Duodenal mucosa (tissue), 2 donors: ENCODE results near the gene OSER1.

Experiments used
- H3K27ac ChIP-seq: one replicate; pipeline ENCODE4 v1.7.0; 2013; ENCODE audit warnings: low read depth, low read length
- H3K27me3 ChIP-seq, 2 donors: one replicate each; pipeline ENCODE4 v1.7.0; 2013; ENCODE audit warnings: low read length in 2 of 2, control low read depth in 1 of 2; ENCODE audit not compliant: insufficient read depth in 2 of 2, control insufficient read depth in 1 of 2
- H3K36me3 ChIP-seq, 2 donors: one replicate each; pipeline ENCODE4 v1.7.0; 2013; ENCODE audit warnings: low read length in 2 of 2, control low read depth in 1 of 2; ENCODE audit not compliant: insufficient read depth in 2 of 2, control insufficient read depth in 1 of 2
- H3K4me1 ChIP-seq, 2 donors: one replicate each; pipeline ENCODE4 v1.7.0; 2013; ENCODE audit warnings: low read length in 2 of 2, control low read depth in 1 of 2; ENCODE audit not compliant: insufficient read depth in 2 of 2, control insufficient read depth in 1 of 2
- H3K4me3 ChIP-seq, 2 donors: one replicate each; pipeline ENCODE4 v1.7.0; 2013; ENCODE audit warnings: low read length in 2 of 2, low read depth in 1 of 2
- H3K9ac ChIP-seq, 2 donors: one replicate each; pipeline ENCODE4 v1.7.0; 2013; ENCODE audit warnings: low read length in 2 of 2, low read depth in 1 of 2
- H3K9me3 ChIP-seq, 2 donors: one replicate each; pipeline ENCODE4 v1.7.0; 2013; ENCODE audit warnings: low read length in 2 of 2, control low read depth in 1 of 2; ENCODE audit not compliant: control insufficient read depth in 1 of 2

OSER1 gene

GRCh38 chr20:44171775-44172571 is 38.6 kb downstream of the OSER1 start:
- peaks cover 0 to 4% of the 10 kb centered on the region in 2 donors for H3K4me1 ChIP-seq
- no peak overlapping the region for H3K4me3 ChIP-seq
- no peak overlapping the region for H3K9ac ChIP-seq
- H3K27ac ChIP-seq, result no peak overlapping the region
- no peaks in the 10 kb centered on the region for H3K36me3 ChIP-seq
- peaks cover 7 to 9% of the 10 kb centered on the region in 2 donors for H3K27me3 ChIP-seq
- no peaks in the 10 kb centered on the region for H3K9me3 ChIP-seq

DNA sequence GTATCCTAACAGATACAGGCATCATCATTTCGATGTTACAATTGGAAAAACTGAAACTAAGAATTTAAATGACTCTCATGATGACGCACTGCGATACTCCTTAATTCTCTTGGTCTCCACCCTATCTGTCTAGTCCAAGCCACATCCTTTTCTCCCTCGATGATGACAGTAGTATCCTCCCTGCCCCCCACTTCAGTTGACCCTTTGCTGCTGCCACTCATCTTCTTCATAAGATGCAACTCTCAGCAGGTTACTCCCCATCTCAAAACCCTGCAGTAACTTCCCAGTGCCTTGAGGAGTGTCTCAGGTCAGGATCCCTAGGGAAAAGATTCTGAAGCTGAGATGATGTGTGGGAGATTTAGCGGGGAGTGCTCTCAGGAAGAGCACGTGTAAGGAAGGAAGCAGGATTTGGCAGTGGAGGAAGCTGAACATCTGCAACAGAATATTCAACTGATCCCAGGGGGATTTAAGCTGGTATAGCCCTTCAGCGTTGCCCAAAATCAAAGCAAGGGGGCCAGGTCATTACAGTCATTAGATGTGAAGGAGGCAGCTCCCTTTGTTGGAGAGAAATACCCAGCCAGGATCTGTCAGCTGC is 39.7 kb downstream of the OSER1 start:
- no peaks in the 10 kb centered on the region for H3K9me3 ChIP-seq
- no peaks in the 10 kb centered on the region for H3K4me1 ChIP-seq
- H3K27me3 ChIP-seq, result peaks cover 7 to 9% of the 10 kb centered on the region in 2 donors
- H3K27ac ChIP-seq, result no peak overlapping the region
- H3K4me3 ChIP-seq, result no peak overlapping the region
- H3K36me3 ChIP-seq, result no peaks in the 10 kb centered on the region
- no peak overlapping the region for H3K9ac ChIP-seq

GRCh38 chr20:44167736-44168135 is 42.8 kb downstream of the OSER1 start:
- Histone ChIP-seq H3K27ac (no peak overlapping the region), H3K4me3 (no peak overlapping the region), H3K9me3 (no peaks in the 10 kb centered on the region), H3K4me1 (no peaks in the 10 kb centered on the region), H3K9ac (no peak overlapping the region), H3K27me3 (peaks cover 14 to 15% of the 10 kb centered on the region in 2 donors), H3K36me3 (no peaks in the 10 kb centered on the region)

DNA sequence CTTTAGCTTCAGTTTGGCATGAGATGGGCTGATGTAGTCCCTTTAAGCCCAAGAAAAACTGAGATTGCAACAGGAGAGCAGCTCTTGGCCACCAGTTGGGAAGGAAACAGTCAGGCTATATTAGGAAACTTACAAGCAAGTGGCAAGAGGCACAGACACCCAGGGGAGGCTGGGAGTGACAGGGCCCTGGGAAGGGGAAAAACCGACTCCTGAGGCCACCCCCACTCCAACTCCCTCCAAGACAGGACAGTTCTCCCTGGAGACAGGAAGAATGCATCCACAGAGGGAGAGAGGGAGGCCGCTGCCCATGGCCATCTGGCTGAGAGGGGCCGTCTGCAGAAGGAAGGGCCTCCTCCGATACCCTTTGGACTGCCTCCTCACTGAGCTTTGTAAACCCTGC is 44.1 kb downstream of the OSER1 start:
- H3K27ac ChIP-seq, result no peak overlapping the region
- no peaks in the 10 kb centered on the region for H3K4me1 ChIP-seq
- no peak overlapping the region for H3K9ac ChIP-seq
- H3K9me3 ChIP-seq, result no peaks in the 10 kb centered on the region
- no peaks in the 10 kb centered on the region for H3K36me3 ChIP-seq
- H3K4me3 ChIP-seq, result no peak overlapping the region
- H3K27me3 ChIP-seq, result peaks cover 8 to 10% of the 10 kb centered on the region in 2 donors

GRCh38 chr20:44166008-44166407 is 44.6 kb downstream of the OSER1 start:
- no peaks in the 10 kb centered on the region for H3K4me1 ChIP-seq
- no peaks in the 10 kb centered on the region for H3K36me3 ChIP-seq
- no peak overlapping the region for H3K9ac ChIP-seq
- no peak overlapping the region for H3K27ac ChIP-seq
- H3K9me3 ChIP-seq, result no peaks in the 10 kb centered on the region
- H3K27me3 ChIP-seq, result peaks cover 8% of the 10 kb centered on the region in 2 donors
- no peak overlapping the region for H3K4me3 ChIP-seq

DNA sequence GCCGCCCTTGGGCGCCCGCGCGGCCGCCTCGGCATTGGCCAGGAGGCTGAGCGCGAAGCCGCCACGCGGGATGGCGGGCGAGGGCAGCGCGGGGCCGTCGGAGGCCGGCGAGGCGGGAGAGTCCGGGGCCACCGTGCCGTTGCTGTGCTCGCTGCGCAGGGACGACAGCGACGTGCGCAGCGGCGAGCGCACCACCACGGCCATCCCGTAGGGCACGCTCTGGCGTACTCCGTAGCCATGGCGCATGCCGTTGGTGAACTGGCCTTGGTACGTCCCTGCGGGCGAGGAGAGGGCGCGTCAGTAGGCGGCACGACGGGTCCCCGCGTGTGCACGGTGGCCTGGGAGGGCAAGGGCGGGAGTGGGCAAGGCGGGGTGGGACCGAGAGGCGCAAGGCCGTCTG is 50.4 kb downstream of the OSER1 start:
- no peak overlapping the region for H3K4me3 ChIP-seq
- peaks cover 5 to 8% of the 10 kb centered on the region in 2 donors for H3K27me3 ChIP-seq
- no peaks in the 10 kb centered on the region for H3K9me3 ChIP-seq
- H3K4me1 ChIP-seq, result no peaks in the 10 kb centered on the region
- H3K27ac ChIP-seq, result no peak overlapping the region
- no peaks in the 10 kb centered on the region for H3K36me3 ChIP-seq
- H3K9ac ChIP-seq, result no peak overlapping the region

DNA sequence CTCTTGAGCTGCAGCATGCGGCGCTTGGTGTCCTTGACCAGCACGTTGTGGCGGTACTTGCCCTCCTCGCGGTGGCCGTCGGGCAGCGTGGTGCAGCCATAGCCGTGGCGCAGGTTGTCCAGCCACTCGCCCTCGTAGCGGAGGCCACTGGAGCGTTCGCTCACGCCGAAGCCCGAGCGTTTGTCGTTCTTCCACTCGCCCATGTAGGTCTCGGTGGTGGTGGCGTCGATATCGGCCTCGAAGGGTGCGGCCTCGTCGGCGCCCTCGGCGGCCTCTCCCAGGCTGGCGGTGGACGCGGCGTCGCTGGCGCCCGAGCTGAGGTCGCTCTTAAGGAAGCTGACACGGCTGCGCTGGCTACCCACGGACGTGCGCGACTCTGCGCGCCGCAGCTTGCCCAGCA is 50.9 kb downstream of the OSER1 start:
- Histone ChIP-seq H3K27me3 (peaks cover 5 to 8% of the 10 kb centered on the region in 2 donors), H3K36me3 (no peaks in the 10 kb centered on the region), H3K4me3 (no peak overlapping the region), H3K27ac (no peak overlapping the region), H3K9ac (no peak overlapping the region), H3K9me3 (no peaks in the 10 kb centered on the region), H3K4me1 (no peaks in the 10 kb centered on the region)

DNA sequence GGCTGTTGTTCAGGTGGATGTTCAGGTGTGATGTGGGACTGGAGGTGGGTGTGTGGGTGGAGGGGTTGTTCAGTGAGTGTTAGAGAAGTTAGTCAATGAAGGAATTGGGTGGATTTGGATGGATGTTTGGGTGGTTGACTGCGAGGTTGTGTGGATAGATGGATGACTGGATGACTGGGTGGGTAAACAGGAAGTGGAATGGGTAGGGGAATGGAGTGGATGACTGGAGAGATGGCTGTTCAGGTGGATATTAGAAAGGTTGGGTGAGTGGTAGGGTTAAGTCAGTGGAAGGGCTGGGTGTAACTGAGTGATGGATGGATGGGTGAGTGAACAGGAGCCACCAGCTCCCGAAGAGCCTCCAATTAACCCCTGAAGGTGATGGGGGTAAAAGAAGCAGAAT is 51.4 kb downstream of the OSER1 start:
- Histone ChIP-seq H3K9ac (no peak overlapping the region), H3K36me3 (no peaks in the 10 kb centered on the region), H3K27ac (no peak overlapping the region), H3K4me3 (no peak overlapping the region), H3K4me1 (no peaks in the 10 kb centered on the region), H3K9me3 (no peaks in the 10 kb centered on the region), H3K27me3 (peaks cover 5 to 7% of the 10 kb centered on the region in 2 donors)

GRCh38 chr20:44157061-44157460 is 53.5 kb downstream of the OSER1 start:
- no peaks in the 10 kb centered on the region for H3K27me3 ChIP-seq
- H3K9ac ChIP-seq, result no peak overlapping the region
- H3K4me3 ChIP-seq, result no peak overlapping the region
- H3K27ac ChIP-seq, result no peak overlapping the region
- no peaks in the 10 kb centered on the region for H3K9me3 ChIP-seq
- no peaks in the 10 kb centered on the region for H3K4me1 ChIP-seq
- no peaks in the 10 kb centered on the region for H3K36me3 ChIP-seq

GRCh38 chr20:44154521-44155001 is 56.0 kb downstream of the OSER1 start:
- Histone ChIP-seq H3K27ac (no peak overlapping the region), H3K9ac (no peak overlapping the region), H3K36me3 (no peaks in the 10 kb centered on the region), H3K4me3 (no peak overlapping the region), H3K4me1 (no peaks in the 10 kb centered on the region), H3K27me3 (no peaks in the 10 kb centered on the region), H3K9me3 (no peaks in the 10 kb centered on the region)
